B cell (primary cell): ENCODE measurements around the gene USP6. TPM values are rescaled to one million over a fixed set of nuclear protein-coding genes. Genes with fewer than 3 reads are reported as not detected.

Source experiments
- ATAC-seq: fragments of 200-7000 bp; cut with Tn5 transposase; one replicate; pipeline ENCODE4 v1.10.0; 2021; ENCODE audit warnings: low read depth, mild to moderate bottlenecking, moderate number of reproducible peaks, moderate library complexity
- CTCF ChIA-PET: fragments of 350-600 bp; sonication (Branson Sonifier 250); formaldehyde crosslinking; loops from one replicate; lab custom pipeline; 2021; ENCODE audit warnings: antibody characterized with exemption, inconsistent platforms; lab: Charles Lee
- POLR2A ChIA-PET: fragments of 350-600 bp; sonication (Branson Sonifier 250); formaldehyde crosslinking; loops from one replicate; lab custom pipeline; 2021; ENCODE audit warnings: antibody characterized with exemption; lab: Charles Lee
- DNase-seq: peaks from one replicate; pipeline ENCODE4 v3.0.0; 2013
- H2AFZ ChIP-seq: 2 replicates; pipeline ENCODE4 v1.6.1; 2012; ENCODE audit warnings: mild to moderate bottlenecking, low read depth, low read length; ENCODE audit not compliant: insufficient read depth, poor library complexity, severe bottlenecking
- H3K27ac ChIP-seq, 2 donors: 1 replicate in 1 of 2; 2 replicates in 1 of 2; pipeline ENCODE4 v1.5.1; 2012 to 2013; ENCODE audit warnings: low read length in 2 of 2, mild to moderate bottlenecking in 2 of 2, moderate library complexity in 1 of 2
- H3K27me3 ChIP-seq, 4 experiments: fragments of 200-600 bp in 1 of 4; sonication (generic) in 1 of 4; replicated peaks in 1 of 4; 1 replicate in 2 of 4; 2 replicates in 2 of 4; pipeline versions ENCODE4 v1.6.1 to v1.7.0; 2013 to 2016; ENCODE audit warnings: low read length in 3 of 4, mild to moderate bottlenecking in 2 of 4, mixed read lengths in 1 of 4, moderate library complexity in 1 of 4; ENCODE audit not compliant: insufficient read depth in 4 of 4, control insufficient read depth in 3 of 4; ENCODE audit errors: control extremely low read depth in 1 of 4
- H3K36me3 ChIP-seq, 2 experiments: replicated peaks in 1 of 2; 1 replicate in 1 of 2; 2 replicates in 1 of 2; pipeline versions ENCODE4 v1.6.1 to v1.7.1; 2013; ENCODE audit warnings: low read length in 1 of 2; ENCODE audit not compliant: insufficient read depth in 2 of 2, control insufficient read depth in 1 of 2; ENCODE audit errors: control extremely low read depth in 1 of 2, extremely low read depth in 1 of 2
- H3K4me1 ChIP-seq, 2 donors: fragments of 200-600 bp in 1 of 2; sonication (generic) in 1 of 2; 1 replicate in 1 of 2; 2 replicates in 1 of 2; pipeline versions ENCODE4 v1.5.1 to v1.6.1; 2013 to 2017; ENCODE audit warnings: low read length in 2 of 2; ENCODE audit not compliant: control insufficient read depth in 2 of 2, insufficient read depth in 2 of 2
- H3K4me2 ChIP-seq: replicated peaks from 2 replicates; pipeline ENCODE3; 2012; ENCODE audit warnings: mild to moderate bottlenecking, low read depth, low read length; ENCODE audit not compliant: poor library complexity, severe bottlenecking
- H3K4me3 ChIP-seq, 5 experiments: fragments of 200-600 bp in 1 of 5; sonication (generic) in 1 of 5; 1 replicate in 3 of 5; 2 replicates in 2 of 5; pipeline versions ENCODE4 v1.5.1 to v1.7.0; 2011 to 2016; ENCODE audit warnings: low read length in 4 of 5, mild to moderate bottlenecking in 4 of 5, low read depth in 2 of 5, control low read depth in 1 of 5, moderate library complexity in 1 of 5; ENCODE audit not compliant: insufficient read depth in 1 of 5; ENCODE audit errors: control extremely low read depth in 1 of 5, extremely low read depth in 1 of 5
- H3K79me2 ChIP-seq: fragments of 200-600 bp; sonication (generic); one replicate; pipeline ENCODE4 v1.6.0; 2016; ENCODE audit warnings: low read length; ENCODE audit not compliant: control insufficient read depth, insufficient read depth
- H3K9ac ChIP-seq: fragments of 200-600 bp; sonication (generic); 2 replicates; pipeline ENCODE4 v1.6.1; 2017; ENCODE audit warnings: mild to moderate bottlenecking, low read length, moderate library complexity
- H3K9me3 ChIP-seq, 3 donors: one replicate each; pipeline versions ENCODE4 v1.6.1 to v1.7.1; 2013; ENCODE audit warnings: low read length in 2 of 3; ENCODE audit not compliant: control insufficient read depth in 2 of 3, insufficient read depth in 1 of 3; ENCODE audit errors: control extremely low read depth in 1 of 3
- H4K20me1 ChIP-seq: 2 replicates; pipeline ENCODE4 v1.6.0; 2012; ENCODE audit warnings: mild to moderate bottlenecking, low read length; ENCODE audit not compliant: insufficient read depth, control insufficient read depth, poor library complexity, severe bottlenecking
- H3K27ac Mint-ChIP-seq: one replicate; pipeline ENCODE4 v1.8.0; 2021; ENCODE audit warnings: mixed read lengths
- H3K27me3 Mint-ChIP-seq: one replicate; pipeline ENCODE4 v1.8.0; 2021; ENCODE audit warnings: mixed read lengths
- H3K4me1 Mint-ChIP-seq: one replicate; pipeline ENCODE4 v1.8.0; 2021; ENCODE audit warnings: mixed read lengths
- H3K4me3 Mint-ChIP-seq: one replicate; pipeline ENCODE4 v1.8.0; 2021; ENCODE audit warnings: mixed read lengths
- H3K9me3 Mint-ChIP-seq: one replicate; pipeline ENCODE4 v1.8.0; 2022; ENCODE audit warnings: mixed read lengths; ENCODE audit not compliant: insufficient read depth
- CTCF ChIP-seq: fragments of 200-600 bp; IDR thresholded peaks from one replicate; pipeline ENCODE4 v1.8.0; 2022; ENCODE audit warnings: antibody characterized with exemption, mild to moderate bottlenecking
- EZH2 ChIP-seq: IDR thresholded peaks from 2 replicates; pipeline ENCODE4 v1.6.1; 2012; ENCODE audit warnings: borderline replicate concordance, low read depth, mild to moderate bottlenecking, moderate library complexity, low read length; ENCODE audit not compliant: insufficient read depth, poor library complexity, severe bottlenecking
- WGBS: methylation state at CpG from one replicate; pipeline ENCODE4 v1.1.5; 2013; ENCODE audit warnings: missing lambda C conversion rate; ENCODE audit not compliant: insufficient coverage; 5-methylcytosine and 5-hydroxymethylcytosine counted together
- intact Hi-C: fragments of 100-400 bp; cut with micrococcal nuclease; formaldehyde crosslinking; loops from one replicate; pipeline ENCODE4 v1.10.0; 2022
- polyA plus RNA-seq: library from polyadenylated mRNA; depleted of rRNA; stranded (reverse); fragments of >200 nt; gene quantifications from 2 replicates; pipeline ENCODE4 v1.2.3, GENCODE V29; 2012
- total RNA-seq, 2 donors: library from RNA; stranded (reverse); fragments of 120-200 nt in 1 of 2; gene quantifications; 1 replicate in 1 of 2; 2 replicates in 1 of 2; pipeline versions ENCODE4 v1.2.3 to v1.2.4, GENCODE V29; 2013 to 2022

Gene USP6
- total and polyA plus RNA-seq, 2 donors (not counting 1 experiment from before 2014, with no cell fraction given): 0.36 to 0.47 TPM

GRCh38 chr17:5096731-5097100 is 19.1 kb upstream of the USP6 start:
- intact Hi-C loops: loop anchor here (1.0 to 5.0 kb wide), 3 partner anchors 15 to 96 kb away; partner anchors contain the start of genes ZFP3, ZNF232 and ZNF594
- no peaks in the 10 kb centered on the region for H3K79me2 ChIP-seq
- 0% methylated on average over 6 of the region's 7 CpGs for WGBS
- peaks cover 10 to 50% (median 30%) of the 10 kb centered on the region in 3 donors for H3K9me3 ChIP-seq
- H3K4me3 ChIP-seq: peak overlapping the region; percentile 17 to 79 (median 71)
- Mint-ChIP-seq H3K27me3 (no peaks in the 10 kb centered on the region), H3K27ac (peak overlapping the region; percentile 90), H3K4me1 (peaks cover 12% of the 10 kb centered on the region), H3K9me3 (peaks cover 8% of the 10 kb centered on the region), H3K4me3 (peak overlapping the region; percentile 97)
- TF ChIP-seq EZH2 (no peak), CTCF (no peak)
- H2AFZ ChIP-seq: peak overlapping the region; percentile 94
- no peaks in the 10 kb centered on the region for H4K20me1 ChIP-seq
- peak; percentile 2 for ATAC-seq
- DNase-seq: no peak
- H3K27me3 ChIP-seq: peaks cover 0 to 3% (median 0%) of the 10 kb centered on the region in 4 experiments
- peak overlapping the region; percentile 80 for H3K9ac ChIP-seq
- ChIA-PET POLR2A (interaction anchor here (0.6 to 1.0 kb wide), 3 partner anchors 18 to 109 kb away, joined by 3 to 8 read pairs (median 5); partner anchors contain the start of gene ZFP3), CTCF (interaction anchor here (0.6 to 3.0 kb wide), 4 partner anchors 11 to 1334 kb away, joined by 3 to 12 read pairs (median 4); partner anchors contain the start of gene ZFP3)
- H3K4me2 ChIP-seq: peak overlapping the region; percentile 93
- H3K36me3 ChIP-seq: peaks cover 3 to 9% of the 10 kb centered on the region in 2 experiments
- peak overlapping the region; percentile 33 to 76 for H3K27ac ChIP-seq
- H3K4me1 ChIP-seq: peaks cover 4 to 14% of the 10 kb centered on the region in 2 donors
